ENCODE results near the gene GNG3. TPM values are rescaled to one million over a fixed set of nuclear protein-coding genes. Genes with fewer than 3 reads are reported as not detected.
"Not testable (repeated sequence)": the region's sequence is repeated elsewhere in the genome, so short reads cannot be mapped to it uniquely, and the experiment has no call there.

GNG3 gene
- polyA plus RNA-seq, 3 donors = 0.09 to 0.12 TPM; not detected in 1

DNA sequence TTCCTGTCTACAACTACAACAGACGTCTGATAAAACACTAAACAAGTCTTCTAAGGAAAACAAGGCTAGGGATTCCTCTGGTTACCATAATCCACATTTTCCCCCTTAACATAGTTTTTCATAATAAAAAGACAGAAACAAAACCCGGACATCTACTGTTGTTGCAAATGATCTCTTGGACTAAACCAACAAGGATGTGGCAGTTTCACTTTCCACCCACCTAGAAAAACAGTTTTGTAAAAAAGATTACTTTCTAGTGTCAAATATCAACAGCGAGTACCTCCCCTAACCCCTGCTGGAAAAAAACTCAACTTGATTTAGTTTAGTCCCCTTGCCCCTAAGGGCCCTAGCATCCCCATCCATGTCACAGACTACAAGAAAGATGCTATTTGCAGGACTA is 5.4 kb downstream of the GNG3 start:
- no peak overlapping the region for H3K27ac ChIP-seq (ENCODE audit: low read depth, low read length)
- 20 to 63% (median 57%) methylated on average over 3 of the region's 3 CpGs for WGBS, 3 donors

DNA sequence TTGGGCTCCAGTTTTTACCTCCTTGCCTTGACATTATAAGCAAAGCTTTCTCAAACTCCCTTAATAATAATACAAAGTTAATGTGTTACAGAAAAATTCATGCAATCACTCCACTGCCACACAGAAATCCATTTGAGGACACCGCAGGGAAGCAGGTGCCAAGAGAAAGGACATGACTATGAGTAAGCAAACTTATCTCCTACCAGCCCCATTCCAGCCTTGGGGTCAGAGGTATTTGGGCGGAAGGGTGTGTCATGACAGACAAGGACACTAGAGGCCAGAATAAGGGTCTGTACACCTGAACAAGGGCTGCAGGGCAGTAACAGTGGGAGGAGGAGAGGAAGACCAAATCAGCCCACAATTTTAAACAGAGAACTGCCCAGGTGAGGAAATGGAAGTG is 5.9 kb downstream of the GNG3 start:
- 30 to 93% (median 90%) methylated on average over 2 of the region's 2 CpGs for WGBS, 3 donors
- no peak overlapping the region for H3K27ac ChIP-seq (ENCODE audit: low read depth, low read length)

GRCh38 chr11:62715150-62716130 is 8.0 kb downstream of the GNG3 start:
- no peak overlapping the region for H3K27ac ChIP-seq (ENCODE audit: low read depth, low read length)
- WGBS, 3 donors = 87 to 93% (median 92%) methylated on average over 24 of the region's 24 CpGs

GRCh38 chr11:62716206-62716605 is 8.7 kb downstream of the GNG3 start:
- WGBS, 3 donors = 76 to 93% (median 92%) methylated on average over 5 of the region's 5 CpGs
- H3K27ac ChIP-seq (ENCODE audit: low read depth, low read length) = no peak overlapping the region

DNA sequence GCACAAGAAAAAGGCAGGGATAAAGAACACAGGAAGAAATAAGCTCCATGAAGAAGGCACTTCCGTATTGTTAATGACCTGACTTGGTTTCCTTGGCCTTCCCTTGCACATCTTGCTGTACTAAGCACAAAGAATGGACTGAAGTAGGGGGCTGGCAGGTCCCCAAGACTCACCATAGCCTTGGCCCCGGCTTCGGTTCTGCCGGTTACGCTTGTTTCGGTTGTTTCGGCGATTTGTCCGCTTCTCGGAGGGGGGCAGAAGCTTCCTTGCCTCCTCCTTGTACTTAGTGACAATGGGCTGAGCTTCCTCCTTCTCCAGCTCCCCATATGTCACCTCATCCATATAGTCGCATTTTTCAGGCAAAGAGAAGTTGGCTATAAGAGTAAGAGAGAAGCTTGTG is 9.3 kb downstream of the GNG3 start:
- no peak overlapping the region for H3K27ac ChIP-seq (ENCODE audit: low read depth, low read length)
- WGBS, 3 donors = 68 to 93% (median 89%) methylated on average over 11 of the region's 11 CpGs

DNA sequence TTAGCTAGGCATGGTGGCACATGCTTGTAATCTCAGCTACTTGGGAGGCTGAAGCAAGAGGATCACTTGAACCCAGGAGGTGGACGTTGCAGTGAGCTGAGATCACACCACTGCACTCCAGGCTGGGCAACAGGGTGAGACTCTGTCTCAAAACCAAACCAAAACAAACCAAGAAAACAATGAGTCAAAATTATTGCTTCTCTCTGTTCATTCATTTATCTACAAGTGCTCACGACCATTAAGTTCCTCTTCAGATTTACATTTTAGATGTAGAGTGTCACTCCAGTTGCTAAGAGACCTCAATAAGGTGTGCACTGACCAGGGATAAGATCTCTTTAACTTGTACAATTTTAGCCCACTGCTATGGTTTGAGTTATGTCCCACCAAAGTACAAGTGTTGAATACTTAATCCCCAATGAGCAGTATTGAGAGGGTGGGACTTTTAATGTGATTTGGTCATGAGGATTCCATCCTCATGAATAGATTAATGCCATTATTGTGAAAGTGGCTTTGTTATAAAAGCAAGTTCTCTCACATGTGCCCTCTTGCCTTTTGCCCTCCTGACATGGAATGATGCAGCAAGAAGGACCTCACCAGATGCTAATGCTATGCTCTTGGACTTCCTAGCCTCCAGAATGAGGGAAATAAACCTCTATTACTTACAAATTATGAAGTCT is 12.0 kb downstream of the GNG3 start:
- no peak overlapping the region for H3K27ac ChIP-seq (ENCODE audit: low read depth, low read length)
- 82 to 84% (median 83%) methylated on average over 2 of the region's 2 CpGs for WGBS, 3 donors

DNA sequence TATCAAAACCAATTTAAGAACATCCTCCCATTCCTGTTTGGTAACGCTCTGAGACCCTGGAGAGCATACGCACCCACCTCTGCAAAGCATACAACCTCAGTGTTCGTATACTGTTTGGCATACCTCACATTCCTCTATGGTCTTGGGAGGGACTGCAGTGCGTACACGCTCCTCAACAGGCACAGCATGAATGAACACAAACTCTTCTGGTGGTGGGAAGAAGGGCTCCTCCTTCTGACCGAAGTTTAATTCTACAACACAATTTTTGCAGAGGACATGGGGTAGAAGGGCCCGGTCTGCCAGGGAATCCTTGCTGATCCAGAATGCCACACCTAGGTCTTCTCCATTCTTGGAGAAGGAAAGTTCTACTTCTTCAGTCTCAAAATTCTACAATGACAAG is 14.5 kb downstream of the GNG3 start:
- no peak overlapping the region for H3K27ac ChIP-seq (ENCODE audit: low read depth, low read length)

GRCh38 chr11:62724171-62724570 is 16.7 kb downstream of the GNG3 start:
- WGBS, 3 donors = 23 to 60% (median 58%) methylated on average over 8 of the region's 8 CpGs
- no peak overlapping the region for H3K27ac ChIP-seq (ENCODE audit: low read depth, low read length)

More for the DNA sequence above, 14.5 kb downstream of the GNG3 start:
- WGBS, 3 donors = 61 to 76% (median 74%) methylated on average over 7 of the region's 7 CpGs

GRCh38 chr11:62725646-62726045 is 18.2 kb downstream of the GNG3 start:
- WGBS, 3 donors = 1 to 4% (median 2%) methylated on average over 7 of the region's 7 CpGs
- no peak overlapping the region for H3K27ac ChIP-seq (ENCODE audit: low read depth, low read length)

DNA sequence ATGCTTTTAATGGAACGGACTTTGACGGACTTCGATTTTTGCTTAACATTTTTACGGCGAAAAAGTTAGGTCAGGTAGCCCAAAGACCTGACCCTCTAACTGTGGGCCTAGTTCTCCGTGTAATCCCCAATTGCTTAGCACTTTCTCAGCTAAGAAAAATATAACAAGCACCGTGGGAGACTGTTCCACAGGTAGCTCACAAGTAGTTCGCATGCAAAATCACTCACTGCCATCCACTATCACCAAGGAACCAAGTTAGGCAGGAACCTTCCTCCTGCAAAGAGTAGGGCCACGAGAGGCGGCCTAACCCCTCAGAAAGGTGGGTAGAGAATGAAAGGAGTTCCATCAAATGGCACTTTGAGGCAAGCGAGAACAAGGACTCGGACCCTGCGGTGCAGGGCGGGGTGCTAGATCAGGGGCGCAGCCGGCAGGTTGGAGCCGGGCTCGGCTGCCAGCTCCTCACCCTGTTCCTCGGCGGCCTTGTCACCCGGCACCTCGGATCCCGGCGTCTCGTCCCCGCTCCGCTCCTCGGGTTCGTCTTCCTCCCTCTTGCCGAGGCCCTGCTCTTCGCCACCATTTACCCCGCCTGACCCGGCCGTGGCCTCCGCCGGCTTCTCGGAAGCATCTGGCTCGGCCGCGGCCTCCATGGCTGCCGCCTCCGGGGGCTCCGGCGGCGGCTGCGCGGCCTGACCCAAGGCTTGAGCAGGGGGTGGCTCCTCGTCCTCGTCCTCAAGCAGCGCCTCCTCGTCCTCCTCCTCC is 18.9 kb downstream of the GNG3 start:
- WGBS, 3 donors = 0 to 1% (median 0%) methylated on average over 48 to 51 of the region's 51 CpGs
- peak overlapping the region; percentile 86 for H3K27ac ChIP-seq (ENCODE audit: low read depth, low read length)

DNA sequence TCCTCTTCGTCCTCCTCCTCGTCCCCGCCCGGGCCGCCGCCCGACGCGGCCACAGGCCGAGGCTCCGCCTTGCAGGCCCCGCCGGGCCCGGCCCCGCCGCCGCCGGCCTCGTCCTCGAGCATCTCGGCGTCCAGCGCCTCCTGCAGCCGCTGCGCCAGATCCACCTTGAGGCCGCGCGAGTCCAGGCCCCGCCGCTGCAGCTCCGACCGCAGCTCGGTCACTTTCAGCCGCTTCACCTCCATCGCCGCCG is 19.4 kb downstream of the GNG3 start:
- peak overlapping the region; percentile 86 for H3K27ac ChIP-seq (ENCODE audit: low read depth, low read length)
- WGBS, 3 donors = 0% methylated on average over 18 to 37 of the region's 37 CpGs

DNA sequence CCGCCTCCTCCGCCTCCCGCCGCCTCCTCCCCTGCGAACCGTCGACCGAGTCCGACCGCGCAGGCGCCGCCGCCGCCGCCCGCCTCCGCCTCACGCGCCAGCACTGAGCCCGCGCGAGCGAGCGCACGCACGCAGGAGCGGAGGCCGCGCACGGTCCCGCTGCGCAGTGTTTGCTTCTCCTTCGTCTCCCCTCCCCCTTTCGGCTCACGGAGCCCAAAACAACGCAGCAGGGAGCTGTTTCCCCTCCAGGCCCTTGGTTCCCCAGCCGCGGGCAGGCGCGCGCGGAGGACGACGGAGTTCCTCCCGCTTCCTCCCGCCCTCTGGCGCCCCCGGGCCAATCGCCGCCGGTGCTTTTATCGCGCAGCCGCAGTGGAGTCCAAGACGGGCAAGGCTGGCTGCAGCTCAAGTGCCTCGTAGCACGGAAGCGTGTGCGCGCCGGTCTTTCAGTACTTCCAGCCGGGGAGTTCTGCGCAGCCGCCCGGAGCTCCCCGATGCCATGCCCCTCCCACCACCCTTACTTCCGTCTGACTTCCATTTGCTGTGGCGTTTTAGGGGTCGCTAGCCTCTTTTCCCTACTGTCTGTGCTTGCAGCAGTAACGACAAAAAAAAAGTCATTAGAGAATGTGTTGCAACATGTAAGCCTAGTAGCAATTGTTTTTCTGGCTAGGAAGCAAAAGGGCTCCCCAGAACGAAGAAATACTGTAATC is 19.8 kb downstream of the GNG3 start, which contains the start of gene HNRNPUL2:
HNRNPUL2 (minus strand) TSS at position 293 of the 707 bp plus-strand sequence. CDS start 301 bp downstream, outside the sequence.
- 0 to 1% (median 0%) methylated on average over 58 to 72 of the region's 72 CpGs for WGBS, 3 donors
- H3K27ac ChIP-seq (ENCODE audit: low read depth, low read length) = peak within 1 kb of the TSS; percentile 86

GRCh38 chr11:62727872-62728170 is 20.3 kb downstream of the GNG3 start:
- 0 to 1% (median 0%) methylated on average over 20 of the region's 20 CpGs for WGBS, 3 donors
- no peak overlapping the region for H3K27ac ChIP-seq (ENCODE audit: low read depth, low read length)

- 0% methylated on average over 29 of the region's 29 CpGs for WGBS, 3 donors
- peak within 1 kb of the TSS; percentile 86 for H3K27ac ChIP-seq (ENCODE audit: low read depth, low read length)
Observed at GRCh38 chr11:62728171-62728988, 20.9 kb downstream of the GNG3 start, which contains the start of gene TTC9C. TSS of gene TTC9C (plus strand) at chr11:62728486. CDS start at chr11:62728849, 363 bp downstream.

GRCh38 chr11:62730076-62730475 is 22.6 kb downstream of the GNG3 start:
- H3K27ac ChIP-seq (ENCODE audit: low read depth, low read length) = not testable (repeated sequence)
- WGBS, 3 donors = 85 to 88% (median 88%) methylated on average over 14 of the region's 14 CpGs

GRCh38 chr11:62732830-62733229 is 25.4 kb downstream of the GNG3 start:
- 80 to 87% (median 82%) methylated on average over 2 of the region's 2 CpGs for WGBS, 3 donors
- no peak overlapping the region for H3K27ac ChIP-seq (ENCODE audit: low read depth, low read length)

DNA sequence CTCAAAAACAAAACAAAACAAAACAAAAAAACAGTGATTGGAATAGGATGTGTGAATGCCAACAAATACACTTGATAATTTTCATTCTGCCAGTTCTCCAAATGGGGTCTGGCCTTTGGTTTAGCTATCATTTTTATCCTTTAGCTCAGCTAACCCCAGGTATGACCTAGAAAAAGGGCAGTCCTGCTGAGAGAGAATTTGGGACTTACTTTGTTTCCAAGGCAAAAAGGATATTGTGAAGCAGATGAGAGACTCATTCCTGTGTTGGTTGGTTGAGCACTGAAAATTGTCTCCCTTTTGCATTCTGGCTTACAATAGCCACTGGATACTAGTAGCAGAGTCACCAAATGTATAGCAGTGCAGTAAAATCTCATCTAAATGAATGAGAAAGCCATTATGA is 29.7 kb downstream of the GNG3 start:
- H3K27ac ChIP-seq (ENCODE audit: low read depth, low read length) = no peak overlapping the region
